ENCODE data around the gene FKBP4.

FKBP4 gene

GRCh38 chr12:2752676-2753371 lies 41.9 kb upstream of the FKBP4 start:
- H3K4me3 ChIP-seq (ENCODE audit: control insufficient read depth, low read depth, low read length): no peak overlapping the region
- peak; percentile 53 for DNase-seq (ENCODE audit: low read depth)
- TF ChIP-seq, protein P1, sequence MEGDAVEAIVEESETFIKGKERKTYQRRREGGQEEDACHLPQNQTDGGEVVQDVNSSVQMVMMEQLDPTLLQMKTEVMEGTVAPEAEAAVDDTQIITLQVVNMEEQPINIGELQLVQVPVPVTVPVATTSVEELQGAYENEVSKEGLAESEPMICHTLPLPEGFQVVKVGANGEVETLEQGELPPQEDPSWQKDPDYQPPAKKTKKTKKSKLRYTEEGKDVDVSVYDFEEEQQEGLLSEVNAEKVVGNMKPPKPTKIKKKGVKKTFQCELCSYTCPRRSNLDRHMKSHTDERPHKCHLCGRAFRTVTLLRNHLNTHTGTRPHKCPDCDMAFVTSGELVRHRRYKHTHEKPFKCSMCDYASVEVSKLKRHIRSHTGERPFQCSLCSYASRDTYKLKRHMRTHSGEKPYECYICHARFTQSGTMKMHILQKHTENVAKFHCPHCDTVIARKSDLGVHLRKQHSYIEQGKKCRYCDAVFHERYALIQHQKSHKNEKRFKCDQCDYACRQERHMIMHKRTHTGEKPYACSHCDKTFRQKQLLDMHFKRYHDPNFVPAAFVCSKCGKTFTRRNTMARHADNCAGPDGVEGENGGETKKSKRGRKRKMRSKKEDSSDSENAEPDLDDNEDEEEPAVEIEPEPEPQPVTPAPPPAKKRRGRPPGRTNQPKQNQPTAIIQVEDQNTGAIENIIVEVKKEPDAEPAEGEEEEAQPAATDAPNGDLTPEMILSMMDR (conservative IDR thresholded peaks at IDR 0.05; ENCODE audit: control insufficient read depth, insufficient read depth, low read depth, low read length): peak; percentile 33

DNA sequence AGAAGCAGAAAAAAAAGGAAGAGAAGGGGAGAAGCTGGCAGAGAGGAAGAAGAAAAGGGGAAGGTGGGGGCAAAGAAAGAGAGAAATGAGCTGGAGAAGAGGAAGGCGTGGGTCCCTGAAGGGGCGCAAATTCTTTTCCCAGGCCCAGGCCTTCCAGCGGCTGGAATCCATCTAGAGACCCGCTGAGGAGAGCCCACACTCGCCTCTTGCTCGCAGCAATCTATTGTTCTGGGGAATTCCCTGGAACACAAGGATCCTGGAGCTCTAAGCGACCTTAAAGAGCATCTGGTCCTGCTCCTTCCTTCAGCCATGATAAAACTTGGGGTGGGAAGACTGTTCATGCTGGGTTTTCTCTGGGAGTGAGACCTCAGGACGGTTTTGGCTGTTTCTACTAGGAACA lies 41.2 kb upstream of the FKBP4 start:
- DNase-seq (ENCODE audit: low read depth): no peak
- TF ChIP-seq, protein P1 (conservative IDR thresholded peaks at IDR 0.05; ENCODE audit: control insufficient read depth, insufficient read depth, low read depth, low read length): no peak
- no peak overlapping the region for H3K4me3 ChIP-seq (ENCODE audit: control insufficient read depth, low read depth, low read length)

GRCh38 chr12:2754208-2754607 lies 40.6 kb upstream of the FKBP4 start:
- no peak for DNase-seq (ENCODE audit: low read depth)
- H3K4me3 ChIP-seq (ENCODE audit: control insufficient read depth, low read depth, low read length): no peak overlapping the region
- TF ChIP-seq, protein P1 (conservative IDR thresholded peaks at IDR 0.05; ENCODE audit: control insufficient read depth, insufficient read depth, low read depth, low read length): no peak

DNA sequence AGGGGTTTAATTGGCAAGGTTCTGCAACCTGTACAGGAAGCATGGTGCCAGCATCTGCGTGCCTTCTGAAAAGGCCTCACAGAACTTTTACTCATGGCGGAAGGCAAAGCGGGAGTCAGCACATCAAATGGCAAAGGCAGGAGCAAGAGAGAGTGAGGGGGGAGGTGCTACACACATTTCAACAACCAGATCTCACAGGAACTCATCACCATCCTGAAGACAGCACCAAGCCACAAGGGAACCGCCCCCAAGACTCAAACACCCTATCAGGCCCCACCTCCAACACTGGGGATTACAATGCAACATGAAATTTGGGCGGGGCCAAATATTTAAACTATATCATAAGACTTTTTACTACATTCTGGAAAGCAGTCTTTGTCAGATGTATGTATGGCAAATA lies 38.0 kb upstream of the FKBP4 start:
- TF ChIP-seq, protein P1 (conservative IDR thresholded peaks at IDR 0.05; ENCODE audit: control insufficient read depth, insufficient read depth, low read depth, low read length): no peak
- DNase-seq (ENCODE audit: low read depth): no peak
- H3K4me3 ChIP-seq (ENCODE audit: control insufficient read depth, low read depth, low read length): no peak overlapping the region

DNA sequence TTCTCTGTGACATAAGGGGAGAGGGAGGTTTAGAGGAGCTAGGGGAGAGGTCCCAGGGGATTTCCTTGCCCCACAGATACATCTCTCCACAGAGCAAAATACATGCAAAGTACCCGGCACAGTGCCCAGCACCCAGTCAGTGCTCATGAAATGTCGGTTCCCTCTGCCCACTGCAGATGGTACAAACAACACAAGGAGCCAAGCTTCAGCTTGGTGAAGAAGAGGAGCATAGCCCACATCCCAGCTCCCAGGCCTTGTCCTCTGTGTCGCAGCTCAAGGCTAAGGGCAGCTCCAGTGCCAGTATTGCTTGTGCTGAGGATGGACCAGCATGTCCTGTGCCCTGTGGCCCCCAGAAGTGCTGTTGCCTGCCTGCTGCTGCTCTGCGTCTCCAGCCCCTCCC lies 35.0 kb upstream of the FKBP4 start:
- TF ChIP-seq, protein P1 (conservative IDR thresholded peaks at IDR 0.05; ENCODE audit: control insufficient read depth, insufficient read depth, low read depth, low read length): no peak
- DNase-seq (ENCODE audit: low read depth): no peak
- H3K4me3 ChIP-seq (ENCODE audit: control insufficient read depth, low read depth, low read length): no peak overlapping the region

DNA sequence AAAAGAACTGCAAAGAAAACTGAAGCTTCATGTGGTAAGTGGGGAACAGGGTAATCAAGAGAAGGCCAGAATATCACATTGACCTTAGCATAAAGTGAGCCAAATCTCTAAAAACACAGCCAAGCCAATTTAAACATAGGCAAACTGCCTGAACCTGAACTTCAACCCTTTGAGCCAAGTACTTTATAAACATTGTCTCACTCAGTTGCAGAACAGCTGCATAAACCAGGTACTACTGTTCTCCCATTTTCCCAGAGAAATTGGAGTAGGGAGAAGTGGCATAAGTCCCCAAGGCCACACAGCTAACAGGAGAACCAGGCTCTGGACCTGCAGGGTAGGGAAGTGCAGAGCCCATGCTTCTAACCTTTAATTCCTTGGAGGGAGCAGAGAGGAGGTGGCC lies 30.4 kb upstream of the FKBP4 start:
- H3K4me3 ChIP-seq (ENCODE audit: control insufficient read depth, low read depth, low read length): no peak overlapping the region
- TF ChIP-seq, protein P1 (conservative IDR thresholded peaks at IDR 0.05; ENCODE audit: control insufficient read depth, insufficient read depth, low read depth, low read length): no peak
- no peak for DNase-seq (ENCODE audit: low read depth)

GRCh38 chr12:2765052-2765451 lies 29.7 kb upstream of the FKBP4 start:
- no peak overlapping the region for H3K4me3 ChIP-seq (ENCODE audit: control insufficient read depth, low read depth, low read length)
- TF ChIP-seq, protein P1 (conservative IDR thresholded peaks at IDR 0.05; ENCODE audit: control insufficient read depth, insufficient read depth, low read depth, low read length): no peak
- no peak for DNase-seq (ENCODE audit: low read depth)
